ENCODE measurements around the gene CEP83.
"Not testable (repeated sequence)": the region's sequence is repeated elsewhere in the genome, so short reads cannot be mapped to it uniquely, and the experiment has no call there.

The CEP83 gene

GRCh38 chr12:94459728-94460615 is at the start of gene CEP83:
CEP83 (minus strand) TSS chr12:94459867; CDS start chr12:94412490, 47,377 bp downstream.
- DNase-seq, result peak; percentile 95

GRCh38 chr12:94509317-94509716 is 49.6 kb upstream of the CEP83 start:
- no peak for DNase-seq

- no peak for DNase-seq
Measured at GRCh38 chr12:94507455-94507854, 47.8 kb upstream of the CEP83 start.

GRCh38 chr12:94504386-94504785 is 44.7 kb upstream of the CEP83 start:
- no peak for DNase-seq

- DNase-seq, result no peak
Measured at GRCh38 chr12:94503619-94504018, 44.0 kb upstream of the CEP83 start.

- no peak for DNase-seq
Measured at GRCh38 chr12:94500831-94501567, 41.3 kb upstream of the CEP83 start.

- DNase-seq, result no peak
Measured at GRCh38 chr12:94498698-94499097, 39.0 kb upstream of the CEP83 start.

- DNase-seq, result no peak
Measured at GRCh38 chr12:94498073-94498472, 38.4 kb upstream of the CEP83 start.

- DNase-seq, result no peak
Measured at GRCh38 chr12:94495445-94496115, 35.9 kb upstream of the CEP83 start.

- DNase-seq, result no peak
Measured at GRCh38 chr12:94491489-94491888, 31.8 kb upstream of the CEP83 start.

GRCh38 chr12:94488463-94488862 is 28.8 kb upstream of the CEP83 start:
- DNase-seq, result peak in 1 of 2 donors; percentile 12

GRCh38 chr12:94481734-94482133 is 22.1 kb upstream of the CEP83 start:
- DNase-seq, result no peak

- no peak for DNase-seq
Measured at GRCh38 chr12:94469522-94469921, 9.9 kb upstream of the CEP83 start.

GRCh38 chr12:94460616-94460959 is 921 bp upstream of the CEP83 start:
- no peak for DNase-seq

GRCh38 chr12:94458877-94459727 is 565 bp downstream of the CEP83 start:
- peak in 1 of 2 donors; percentile 29 for DNase-seq

- no peak for DNase-seq
Measured at GRCh38 chr12:94457311-94457710, 2.4 kb downstream of the CEP83 start.

GRCh38 chr12:94454318-94454717 is 5.3 kb downstream of the CEP83 start:
- not testable (repeated sequence) for DNase-seq

- no peak for DNase-seq
Measured at GRCh38 chr12:94445662-94446061, 14.0 kb downstream of the CEP83 start.

- no peak for DNase-seq
Measured at GRCh38 chr12:94437303-94437702, 22.4 kb downstream of the CEP83 start.

GRCh38 chr12:94435511-94435927 is 24.1 kb downstream of the CEP83 start:
- no peak for DNase-seq

GRCh38 chr12:94434171-94434570 is 25.5 kb downstream of the CEP83 start:
- DNase-seq, result no peak

GRCh38 chr12:94433744-94434143 is 25.9 kb downstream of the CEP83 start:
- no peak for DNase-seq

GRCh38 chr12:94430304-94430703 is 29.4 kb downstream of the CEP83 start:
- DNase-seq, result no peak

Data from CD4-positive, alpha-beta T cell treated with Interleukin-1 beta for 1 hour (primary cell).